HG02642 (cell line): ENCODE results near the gene DCHS2.

Experiments
- ATAC-seq: cut with Tn5 transposase; IDR thresholded peaks from one replicate; pipeline ENCODE4 v1.9.1; 2021; ENCODE audit warnings: mild to moderate bottlenecking; ENCODE audit not compliant: unreplicated experiment, poor library complexity

DCHS2 gene

DNA sequence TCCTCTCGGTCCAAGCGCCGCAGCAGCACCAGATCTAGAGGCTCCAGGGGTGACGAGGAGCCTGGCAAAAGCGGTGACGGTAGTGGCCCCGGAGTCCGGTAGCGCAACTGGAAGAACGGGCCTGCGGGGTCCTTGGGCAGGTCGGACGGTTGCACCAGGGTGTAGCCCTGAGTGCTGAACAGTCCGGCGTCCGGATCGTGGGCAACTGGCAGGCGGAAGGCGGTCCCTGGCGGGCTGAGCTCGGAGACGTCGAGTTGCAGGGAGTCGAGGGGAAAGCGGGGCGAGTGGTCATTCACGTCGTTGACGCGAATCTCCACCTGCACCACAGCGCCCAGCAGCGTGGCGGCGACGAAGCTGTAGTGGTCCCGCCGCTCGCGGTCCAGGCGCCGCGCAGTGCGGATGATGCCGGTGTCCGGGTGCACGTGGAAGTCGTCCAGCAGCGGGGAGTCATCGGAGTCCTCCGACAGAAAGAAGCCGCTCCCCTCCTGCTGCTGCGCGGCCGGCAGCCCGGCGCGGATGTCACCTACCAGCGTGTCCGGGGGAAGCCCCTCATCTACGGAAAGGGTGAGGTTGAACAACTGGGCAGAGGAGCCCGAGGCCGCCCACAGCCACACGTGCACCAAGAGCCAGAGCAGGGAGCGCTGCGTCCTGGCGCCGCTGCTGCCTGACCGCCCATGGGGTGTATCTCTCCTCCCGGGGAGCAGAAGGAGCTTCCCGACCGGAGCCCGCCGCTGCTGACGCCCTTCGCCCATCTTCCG lies 837 bp downstream of the DCHS2 start:
- peak; percentile 67 for ATAC-seq

- no peak for ATAC-seq
Observed at GRCh38 chr4:154490234-154490582, 1.4 kb downstream of the DCHS2 start.

DNA sequence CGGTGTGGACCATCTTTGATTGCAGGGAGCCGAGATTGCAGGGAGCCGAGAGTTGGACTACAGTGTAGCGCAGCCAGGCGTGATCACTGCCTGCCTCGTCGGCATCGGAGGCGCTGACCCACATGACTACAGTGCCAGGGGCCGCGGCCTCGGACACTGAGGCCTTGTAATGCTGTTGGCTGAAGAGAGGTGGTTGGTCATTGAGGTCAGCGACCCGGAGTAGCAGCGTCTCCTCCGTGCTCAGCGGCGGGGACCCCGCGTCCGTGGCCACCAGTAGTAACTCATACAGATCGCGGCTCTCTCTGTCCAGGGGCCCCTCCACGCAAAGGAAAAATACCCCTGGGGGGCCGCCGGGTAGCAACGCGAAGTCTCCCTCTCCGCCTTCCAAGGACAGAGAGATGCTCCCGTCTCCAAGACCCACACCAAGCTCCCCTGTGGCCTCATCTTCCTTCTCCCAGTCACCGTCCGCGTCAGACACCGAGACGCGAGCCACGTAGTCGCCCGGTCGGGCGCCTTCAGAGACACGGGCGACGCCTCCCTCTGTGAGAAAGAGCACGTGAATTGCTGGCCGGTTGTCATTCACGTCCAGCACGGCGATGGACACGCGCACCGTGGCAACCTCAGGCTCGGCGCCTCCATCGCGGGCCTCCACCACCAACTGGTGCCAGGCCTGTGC lies 1.9 kb downstream of the DCHS2 start:
- no peak for ATAC-seq

- no peak for ATAC-seq
Observed at GRCh38 chr4:154487145-154487544, 4.5 kb downstream of the DCHS2 start.

- peak; percentile 97 for ATAC-seq
Observed at GRCh38 chr4:154485127-154485773, 6.3 kb downstream of the DCHS2 start.

DNA sequence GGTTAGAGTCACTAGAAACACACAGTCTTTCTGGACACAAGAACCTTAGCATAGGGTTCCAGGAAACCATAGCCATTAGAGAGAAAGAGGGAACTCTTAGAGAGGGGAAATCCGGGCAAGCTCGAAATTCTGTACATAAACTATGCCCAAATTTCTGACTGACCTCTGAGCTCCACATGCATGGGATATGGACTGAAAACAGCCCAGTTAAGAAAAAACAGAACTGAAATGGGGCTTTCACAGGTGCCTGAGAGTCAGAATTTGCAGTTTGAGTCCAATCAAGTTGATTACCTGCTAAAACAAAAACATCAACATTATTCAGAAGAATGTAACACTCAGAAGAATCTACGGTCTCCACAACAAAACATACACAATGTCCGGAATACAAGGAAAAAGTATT lies 13.1 kb downstream of the DCHS2 start:
- peak; percentile 39 for ATAC-seq

DNA sequence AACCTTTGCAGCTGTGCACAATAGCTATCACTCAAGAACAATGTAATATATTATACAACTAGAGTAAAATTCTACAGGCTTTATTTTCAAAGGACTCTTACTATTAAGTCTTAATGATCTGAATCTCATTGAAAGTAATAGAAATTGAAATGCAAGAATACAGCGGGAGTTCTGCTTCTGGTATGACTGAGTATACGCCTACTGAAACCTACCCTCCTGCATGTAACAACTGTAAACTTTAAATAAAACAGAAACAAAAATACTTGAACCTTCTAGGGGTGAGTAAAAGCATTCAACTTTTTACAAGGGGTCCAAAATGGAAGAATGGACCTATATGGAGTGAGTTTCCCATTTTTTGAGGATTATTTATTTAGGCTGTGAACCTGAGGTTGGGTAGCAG lies 13.5 kb downstream of the DCHS2 start:
- ATAC-seq: peak; percentile 73

GRCh38 chr4:154476232-154476631 lies 15.4 kb downstream of the DCHS2 start:
- ATAC-seq: no peak

DNA sequence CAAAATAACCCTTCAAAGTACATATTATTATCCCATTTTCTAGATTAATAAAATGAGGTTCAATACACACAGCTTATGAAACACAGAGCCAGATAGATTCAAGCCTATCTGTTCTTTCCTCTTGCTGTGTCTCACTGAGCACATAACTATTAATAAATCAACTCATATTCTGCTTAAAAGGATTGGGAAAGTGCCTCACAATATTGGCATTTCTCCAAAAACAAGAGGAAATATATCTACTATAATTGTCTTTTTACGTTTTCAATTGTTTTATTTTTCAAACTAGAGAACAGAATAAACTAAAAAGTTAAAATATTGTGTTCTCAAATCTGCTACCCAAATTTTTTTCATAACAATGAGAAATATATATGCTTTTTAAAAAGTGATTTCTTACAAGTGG lies 15.8 kb downstream of the DCHS2 start:
- no peak for ATAC-seq

DNA sequence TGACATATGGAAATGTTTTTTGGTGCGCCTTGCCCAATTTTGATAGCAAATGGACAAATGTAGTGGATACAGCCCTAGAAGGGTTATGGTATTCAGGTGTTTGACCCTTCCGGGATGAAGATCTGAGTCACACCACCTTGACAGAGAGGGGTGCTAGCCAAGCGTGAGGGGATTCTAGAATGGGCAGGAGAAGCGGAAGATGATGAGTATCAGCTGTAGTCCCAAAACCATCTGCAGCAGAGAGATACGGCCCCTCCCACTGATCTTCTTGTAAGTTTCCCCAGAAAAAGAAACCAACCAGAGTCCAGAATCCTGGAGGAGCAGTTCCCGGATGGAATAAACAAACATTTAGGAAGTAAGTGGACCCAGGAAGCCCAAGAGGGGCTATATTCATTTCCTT lies 18.1 kb downstream of the DCHS2 start:
- ATAC-seq: no peak

DNA sequence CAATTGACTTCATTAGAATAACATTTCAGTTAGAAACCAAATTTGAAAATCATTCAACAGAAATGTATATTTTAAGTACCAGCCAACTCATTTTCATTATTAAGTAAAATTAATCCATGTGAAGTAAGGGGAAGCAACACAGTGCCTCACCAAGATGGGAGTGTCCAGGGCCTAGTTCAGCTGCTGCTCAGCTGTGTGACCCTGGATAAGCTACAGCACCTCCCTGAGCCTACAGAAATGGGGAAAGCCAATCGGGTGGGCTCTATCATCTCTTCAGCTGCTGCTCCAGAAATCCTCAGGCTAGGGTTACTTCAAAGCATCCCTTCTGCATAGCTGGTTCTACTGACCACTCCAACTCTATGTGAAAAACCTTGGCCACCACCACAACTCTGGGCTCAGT lies 18.7 kb downstream of the DCHS2 start:
- no peak for ATAC-seq

- ATAC-seq: peak; percentile 74
Observed at GRCh38 chr4:154471526-154472331, 19.9 kb downstream of the DCHS2 start.

DNA sequence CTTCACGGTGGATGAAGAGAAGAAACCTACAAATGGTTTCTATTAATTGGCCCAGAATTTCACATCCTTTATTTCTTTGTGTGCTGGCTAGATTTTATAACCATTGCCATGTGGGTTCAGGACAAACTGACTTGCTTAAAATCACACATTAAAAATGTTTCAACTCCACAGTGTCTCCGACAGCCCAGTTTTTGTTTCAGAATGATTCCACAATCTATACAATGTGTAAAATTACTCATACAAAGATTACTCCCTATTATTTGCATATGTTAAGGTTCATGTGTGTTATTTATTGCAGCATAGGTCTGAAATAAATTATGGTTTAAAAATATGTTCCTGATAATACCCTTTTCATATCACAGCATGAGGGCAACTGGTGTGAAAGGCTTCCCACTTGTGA lies 20.6 kb downstream of the DCHS2 start:
- ATAC-seq: peak; percentile 77

- no peak for ATAC-seq
Observed at GRCh38 chr4:154467886-154468285, 23.7 kb downstream of the DCHS2 start.

GRCh38 chr4:154466336-154466735 lies 25.3 kb downstream of the DCHS2 start:
- no peak for ATAC-seq

- no peak for ATAC-seq
Observed at GRCh38 chr4:154465085-154465484, 26.5 kb downstream of the DCHS2 start.

DNA sequence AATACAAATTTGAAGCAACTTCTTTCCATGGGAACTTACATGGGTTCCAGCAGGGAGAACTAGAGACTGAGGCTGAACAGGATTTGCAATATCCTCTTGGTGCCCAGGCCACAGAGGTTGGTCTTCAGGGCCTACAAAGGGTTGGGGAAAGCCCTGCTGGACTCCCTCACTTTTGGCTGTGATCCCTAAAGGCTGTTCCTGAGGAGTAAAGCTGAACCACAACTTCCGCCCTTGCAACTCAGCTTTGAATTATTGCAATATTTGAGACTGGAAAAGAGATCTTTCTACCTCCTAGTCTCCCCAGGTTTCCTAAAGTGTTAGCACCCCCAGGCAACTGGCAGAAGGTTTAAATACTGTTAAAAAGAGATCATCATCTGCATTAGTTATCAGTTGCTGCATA lies 26.9 kb downstream of the DCHS2 start:
- ATAC-seq: no peak

GRCh38 chr4:154462081-154462810 lies 29.4 kb downstream of the DCHS2 start:
- ATAC-seq: no peak

DNA sequence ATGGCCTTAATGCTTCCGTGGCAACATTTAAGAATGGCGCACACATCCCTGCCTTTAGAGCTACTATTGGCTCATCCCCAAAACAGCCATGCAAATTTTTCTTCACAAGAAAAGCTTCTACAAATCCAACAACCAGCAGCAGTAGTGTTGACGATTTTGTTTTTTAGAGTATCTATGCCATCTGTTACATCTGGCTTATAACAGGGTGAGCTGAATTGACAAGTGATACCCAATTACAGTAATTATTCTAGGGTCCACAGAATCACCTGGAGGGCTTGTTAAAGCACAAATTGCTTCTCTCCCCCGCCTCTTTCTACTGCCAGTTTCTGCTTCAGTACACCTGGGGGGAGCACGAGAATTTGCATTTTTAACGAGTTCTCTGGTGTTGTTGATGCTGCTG lies 34.1 kb downstream of the DCHS2 start:
- ATAC-seq: no peak

- no peak for ATAC-seq
Observed at GRCh38 chr4:154456889-154457288, 34.7 kb downstream of the DCHS2 start.
